ENCODE data around the gene MAIP1. TPM values are rescaled to one million over a fixed set of nuclear protein-coding genes. Genes with fewer than 3 reads are reported as not detected.

MAIP1 gene
- total and polyA plus RNA-seq, 2 experiments from 2014 or later: 15.5 to 18.7 TPM

- Histone ChIP-seq H3K79me2 (ENCODE audit: insufficient read depth) (no peaks in the 10 kb centered on the region), H3K4me2 (ENCODE audit: unreplicated experiment) (no peak overlapping the region), H3K9ac (no peak overlapping the region), H3K36me3 (ENCODE audit: low read depth) (no peaks in the 10 kb centered on the region), H3K4me3 (no peak overlapping the region), H3K9me3 (ENCODE audit: low read depth) (no peaks in the 10 kb centered on the region), H3F3A (ENCODE audit: insufficient read depth) (no peaks in the 10 kb centered on the region), H3K27ac (no peak overlapping the region), H3K27me3 (replicated peaks; ENCODE audit: insufficient read depth) (no peaks in the 10 kb centered on the region), H3K4me1 (ENCODE audit: insufficient read depth) (no peaks in the 10 kb centered on the region), H2AFZ (no peak overlapping the region), H3K9me2 (ENCODE audit: insufficient read depth) (no peaks in the 10 kb centered on the region), H4K20me1 (ENCODE audit: insufficient read depth) (no peaks in the 10 kb centered on the region)
- in situ Hi-C loops (cut with MboI): loop anchor here (10.0 kb wide), 1 partner anchor 308 kb away; the partner anchor contains the start of gene SPATS2L
- TF ChIP-seq EZH2phosphoT487 (IDR thresholded peaks at IDR 0.05; ENCODE audit: insufficient read depth, low read depth) (no peak), EZH2 (IDR thresholded peaks at IDR 0.05; ENCODE audit: insufficient read depth, poor library complexity, severe bottlenecking) (no peak)
- DNase-seq: no peak
- WGBS, 2 experiments (ENCODE audit: low coverage in 1 of 2, low lambda C conversion rate in 2 of 2, missing lambda C conversion rate in 2 of 2): 49 to 56% methylated on average over 3 of the region's 3 CpGs
Measured at GRCh38 chr2:199997296-199997695, 41.9 kb downstream of the MAIP1 start.

DNA sequence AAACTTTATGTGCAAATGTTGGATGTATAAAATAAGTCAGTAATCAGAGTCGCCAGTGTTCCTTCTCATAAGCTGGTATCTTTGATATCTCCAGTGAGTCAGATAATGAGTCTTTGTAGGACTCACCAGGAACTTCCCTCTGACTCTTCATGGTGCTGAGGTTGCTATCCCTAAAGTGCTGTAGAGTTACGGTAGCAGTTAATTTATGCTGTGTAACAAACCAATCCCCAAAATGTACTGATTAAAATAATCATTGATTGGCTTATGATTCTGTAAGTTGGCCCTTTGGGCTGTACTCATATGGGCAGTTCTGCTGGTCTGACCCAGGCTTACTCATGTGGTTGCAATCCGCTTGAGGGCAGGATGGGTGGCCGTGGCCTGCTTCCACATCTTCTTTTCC, 43.8 kb downstream of the MAIP1 start:
- no peaks in the 10 kb centered on the region for H3F3A ChIP-seq (ENCODE audit: insufficient read depth)
- H3K4me1 ChIP-seq (ENCODE audit: insufficient read depth): no peaks in the 10 kb centered on the region
- no peak overlapping the region for H3K4me3 ChIP-seq
- 78% methylated on average over 4 of the region's 4 CpGs for WGBS, 2 experiments (ENCODE audit: low coverage in 1 of 2, low lambda C conversion rate in 2 of 2, missing lambda C conversion rate in 2 of 2)
- in situ Hi-C loops (cut with MboI): loop anchor here (10.0 kb wide), 1 partner anchor 306 kb away; the partner anchor contains the start of gene SPATS2L
- no peaks in the 10 kb centered on the region for H3K79me2 ChIP-seq (ENCODE audit: insufficient read depth)
- no peaks in the 10 kb centered on the region for H3K9me3 ChIP-seq (ENCODE audit: low read depth)
- H3K9me2 ChIP-seq (ENCODE audit: insufficient read depth): no peaks in the 10 kb centered on the region
- H3K36me3 ChIP-seq (ENCODE audit: low read depth): no peaks in the 10 kb centered on the region
- TF ChIP-seq EZH2phosphoT487 (IDR thresholded peaks at IDR 0.05; ENCODE audit: insufficient read depth, low read depth) (no peak), EZH2 (IDR thresholded peaks at IDR 0.05; ENCODE audit: insufficient read depth, poor library complexity, severe bottlenecking) (no peak)
- H3K27ac ChIP-seq: no peak overlapping the region
- H2AFZ ChIP-seq: no peak overlapping the region
- DNase-seq: peak; percentile 7
- H4K20me1 ChIP-seq (ENCODE audit: insufficient read depth): no peaks in the 10 kb centered on the region
- no peak overlapping the region for H3K4me2 ChIP-seq (ENCODE audit: unreplicated experiment)
- H3K27me3 ChIP-seq (replicated peaks; ENCODE audit: insufficient read depth): no peaks in the 10 kb centered on the region
- no peak overlapping the region for H3K9ac ChIP-seq

- no peak overlapping the region for H3K4me2 ChIP-seq (ENCODE audit: unreplicated experiment)
- in situ Hi-C loops (cut with MboI): no loop called here
- H3F3A ChIP-seq (ENCODE audit: insufficient read depth): no peaks in the 10 kb centered on the region
- no peak overlapping the region for H3K9ac ChIP-seq
- no peak for DNase-seq
- no peaks in the 10 kb centered on the region for H3K4me1 ChIP-seq (ENCODE audit: insufficient read depth)
- no peaks in the 10 kb centered on the region for H4K20me1 ChIP-seq (ENCODE audit: insufficient read depth)
- H3K9me3 ChIP-seq (ENCODE audit: low read depth): no peaks in the 10 kb centered on the region
- no peaks in the 10 kb centered on the region for H3K27me3 ChIP-seq (replicated peaks; ENCODE audit: insufficient read depth)
- no peak overlapping the region for H3K4me3 ChIP-seq
- no peak for TF ChIP-seq EZH2 (IDR thresholded peaks at IDR 0.05; ENCODE audit: insufficient read depth, poor library complexity, severe bottlenecking)
- no peak for TF ChIP-seq EZH2phosphoT487 (IDR thresholded peaks at IDR 0.05; ENCODE audit: insufficient read depth, low read depth)
- 34 to 56% methylated on average over 2 of the region's 2 CpGs for WGBS, 2 experiments (ENCODE audit: low coverage in 1 of 2, low lambda C conversion rate in 2 of 2, missing lambda C conversion rate in 2 of 2)
- H3K27ac ChIP-seq: no peak overlapping the region
- H3K36me3 ChIP-seq (ENCODE audit: low read depth): no peaks in the 10 kb centered on the region
- H3K79me2 ChIP-seq (ENCODE audit: insufficient read depth): no peaks in the 10 kb centered on the region
- H3K9me2 ChIP-seq (ENCODE audit: insufficient read depth): no peaks in the 10 kb centered on the region
- no peak overlapping the region for H2AFZ ChIP-seq
Measured at GRCh38 chr2:200000444-200001163, 45.2 kb downstream of the MAIP1 start.

DNA sequence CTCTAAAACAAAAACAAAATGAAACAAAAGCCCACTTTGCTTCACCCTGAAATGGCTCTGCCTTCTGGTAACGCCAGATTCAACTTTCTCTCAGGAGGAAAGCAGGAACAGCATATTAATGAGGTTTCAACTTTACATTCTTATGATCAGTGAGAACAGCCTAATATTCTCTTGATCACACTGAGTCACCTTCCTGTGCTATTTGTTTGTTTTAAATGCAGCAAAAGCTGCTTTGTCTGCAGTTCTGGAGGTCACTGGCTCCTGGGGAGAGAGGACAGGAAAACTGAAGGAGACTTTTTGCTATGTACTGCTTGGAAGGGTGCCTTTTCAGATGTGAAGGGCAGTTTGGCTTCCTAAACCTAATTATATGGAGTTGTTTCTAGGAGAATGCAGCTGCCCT, 48.1 kb downstream of the MAIP1 start:
- Histone ChIP-seq H3K4me1 (ENCODE audit: insufficient read depth) (no peaks in the 10 kb centered on the region), H3K9me2 (ENCODE audit: insufficient read depth) (no peaks in the 10 kb centered on the region), H3K27me3 (replicated peaks; ENCODE audit: insufficient read depth) (no peaks in the 10 kb centered on the region), H3K79me2 (ENCODE audit: insufficient read depth) (no peaks in the 10 kb centered on the region), H3K36me3 (ENCODE audit: low read depth) (no peaks in the 10 kb centered on the region), H3K27ac (no peak overlapping the region), H3K4me2 (ENCODE audit: unreplicated experiment) (no peak overlapping the region), H3K9me3 (ENCODE audit: low read depth) (no peaks in the 10 kb centered on the region), H3F3A (ENCODE audit: insufficient read depth) (no peaks in the 10 kb centered on the region), H3K9ac (no peak overlapping the region), H4K20me1 (ENCODE audit: insufficient read depth) (no peaks in the 10 kb centered on the region), H3K4me3 (no peak overlapping the region), H2AFZ (no peak overlapping the region)
- in situ Hi-C loops (cut with MboI): no loop called here
- TF ChIP-seq EZH2 (IDR thresholded peaks at IDR 0.05; ENCODE audit: insufficient read depth, poor library complexity, severe bottlenecking) (no peak), EZH2phosphoT487 (IDR thresholded peaks at IDR 0.05; ENCODE audit: insufficient read depth, low read depth) (no peak)
- peak; percentile 11 for DNase-seq
- WGBS, 2 experiments (ENCODE audit: low coverage in 1 of 2, low lambda C conversion rate in 2 of 2, missing lambda C conversion rate in 2 of 2): 82 to 85% methylated on average over 1 of the region's 1 CpG

Measured in GM23248 (cell line).